Eye (tissue), 1 donor: Measurements from ENCODE around the gene CFAP157.

Source experiments
- DNase-seq: peaks from one replicate; pipeline ENCODE4 v3.0.0-alpha.2; 2015

CFAP157 gene

DNA sequence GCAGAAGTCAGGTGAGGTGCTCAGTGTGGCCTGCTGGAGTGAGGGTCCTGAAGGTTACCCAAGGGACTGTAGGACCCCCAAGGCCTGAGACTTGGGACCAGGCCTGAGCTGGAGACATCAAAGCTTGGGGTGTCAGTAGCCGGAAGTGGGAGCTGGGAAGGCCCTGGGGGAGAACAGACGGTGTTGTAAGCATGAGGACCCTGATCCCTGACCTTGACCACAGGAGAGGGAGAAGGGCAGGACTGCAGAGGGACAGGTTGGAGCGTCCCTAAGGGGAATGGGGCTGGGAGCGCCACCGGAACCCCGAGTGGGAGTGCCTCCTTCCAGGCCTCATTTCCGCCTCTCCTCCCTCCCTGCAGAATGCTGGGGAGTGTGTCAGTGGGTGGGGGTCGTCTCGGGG, 9.6 kb downstream of the CFAP157 start:
- DNase-seq: no peak

- DNase-seq: no peak
Measured at GRCh38 chr9:127717766-127718165, 11.0 kb downstream of the CFAP157 start.

GRCh38 chr9:127720031-127720864, 13.5 kb downstream of the CFAP157 start:
- no peak for DNase-seq

DNA sequence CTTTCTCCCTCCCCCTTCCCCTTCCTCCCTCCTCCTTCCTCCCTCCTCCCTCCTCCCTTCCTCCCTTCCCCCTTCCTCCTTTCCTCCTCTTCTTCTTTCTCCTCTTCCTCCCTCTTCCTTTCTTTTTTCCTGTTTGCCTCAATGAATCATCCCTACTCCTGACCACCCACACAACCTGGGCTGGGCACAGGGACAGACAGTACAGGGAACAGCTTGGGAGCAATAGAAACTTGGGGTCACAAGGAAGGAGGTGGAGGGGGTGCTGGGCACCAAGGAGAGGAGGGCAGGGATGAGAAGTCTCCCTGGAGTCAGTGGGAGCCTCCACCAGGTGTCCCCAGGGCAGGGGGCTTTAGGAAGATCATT, 14.1 kb downstream of the CFAP157 start:
- no peak for DNase-seq

GRCh38 chr9:127721391-127721821, 14.6 kb downstream of the CFAP157 start:
- no peak for DNase-seq

DNA sequence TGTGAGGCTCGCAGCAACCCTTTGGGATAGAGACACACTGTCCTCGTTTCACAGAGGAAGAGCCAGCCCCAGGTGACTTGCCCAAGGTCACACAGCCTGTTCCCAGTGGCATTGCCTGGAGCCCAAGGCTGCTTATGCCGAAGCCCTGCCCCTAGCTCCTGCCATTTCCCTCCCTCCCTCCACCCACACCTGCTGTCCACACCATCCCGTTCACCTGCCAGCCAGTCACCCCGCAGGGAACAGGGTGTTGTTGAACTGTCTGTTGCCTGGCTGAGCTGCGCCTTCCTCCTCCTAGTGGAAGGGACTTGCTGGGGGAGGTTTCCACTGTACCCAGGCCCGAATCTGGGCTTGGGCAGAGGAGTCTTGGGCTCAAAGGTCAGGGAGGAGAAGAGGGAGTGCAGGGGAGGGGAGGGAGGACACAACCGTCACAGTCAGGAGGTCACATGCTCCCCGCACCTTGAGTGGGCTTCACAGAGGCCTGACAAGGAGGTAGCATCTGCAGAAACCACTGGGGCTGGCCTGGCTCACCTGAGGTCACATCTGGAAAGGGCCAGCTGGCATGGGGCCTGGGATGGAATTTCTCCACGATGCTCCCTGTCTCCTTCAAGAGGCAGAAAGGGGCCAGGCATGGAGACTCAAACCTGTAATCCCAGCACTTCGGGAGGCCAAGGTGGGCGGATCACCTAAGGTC, 15.4 kb downstream of the CFAP157 start:
- no peak for DNase-seq

DNA sequence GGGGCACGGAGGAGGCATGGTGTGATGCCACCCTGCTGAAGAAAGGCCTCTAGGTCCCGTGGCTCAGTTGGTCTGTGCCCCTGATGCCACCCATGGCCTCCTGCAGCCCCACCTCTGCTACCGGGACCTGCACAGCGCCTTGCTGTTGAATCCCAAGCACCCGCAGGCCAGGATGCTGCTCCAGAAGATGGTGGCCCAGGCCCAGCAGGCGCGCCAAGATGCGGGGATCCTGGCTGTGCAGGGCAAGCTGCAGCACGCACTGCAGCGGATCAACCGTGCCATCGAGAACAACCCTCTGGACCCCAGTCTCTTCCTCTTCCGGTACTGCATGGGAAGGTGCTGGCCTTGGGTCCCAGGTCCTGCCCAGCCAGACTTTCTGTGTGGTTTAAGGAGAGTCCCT, 16.2 kb downstream of the CFAP157 start:
- no peak for DNase-seq

GRCh38 chr9:127723444-127723843, 16.7 kb downstream of the CFAP157 start:
- no peak for DNase-seq

DNA sequence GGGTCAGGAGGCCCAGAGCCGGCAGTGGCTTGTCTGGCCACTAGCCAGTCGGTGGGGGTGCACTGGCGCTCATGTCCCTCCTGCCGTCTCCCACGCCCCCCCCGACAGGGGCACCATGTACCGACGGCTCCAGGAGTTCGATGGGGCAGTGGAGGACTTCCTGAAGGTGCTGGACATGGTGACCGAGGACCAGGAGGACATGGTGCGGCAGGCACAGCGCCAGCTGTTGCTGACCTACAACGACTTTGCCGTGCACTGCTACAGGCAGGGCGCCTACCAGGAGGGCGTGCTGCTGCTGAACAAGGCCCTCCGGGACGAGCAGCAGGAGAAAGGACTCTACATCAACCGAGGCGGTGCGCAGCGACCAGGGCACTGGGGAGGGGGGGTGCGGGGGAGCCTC, 17.2 kb downstream of the CFAP157 start:
- peak; percentile 39 for DNase-seq

- DNase-seq: no peak
Measured at GRCh38 chr9:127726871-127727270, 20.1 kb downstream of the CFAP157 start.

DNA sequence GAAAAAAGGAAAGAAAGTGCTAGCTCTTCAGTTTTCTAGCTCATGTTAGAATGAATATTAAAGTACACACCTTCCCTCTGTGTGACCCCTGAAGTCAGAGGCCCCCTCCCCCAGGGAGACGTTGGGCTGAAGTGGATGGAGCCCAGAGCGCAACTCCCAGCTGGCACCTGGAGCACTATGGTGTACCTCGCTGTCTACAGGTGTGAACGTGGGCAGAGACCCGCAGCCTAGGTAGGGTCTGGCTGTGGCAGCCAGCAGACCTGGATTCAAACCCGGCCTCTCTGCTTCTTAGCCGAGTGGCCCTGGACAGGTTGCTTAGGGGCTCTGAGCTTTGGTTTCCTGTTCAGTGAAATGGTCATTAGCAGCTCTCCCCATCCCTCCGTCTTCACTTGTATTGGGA, 22.0 kb downstream of the CFAP157 start:
- DNase-seq: no peak

DNA sequence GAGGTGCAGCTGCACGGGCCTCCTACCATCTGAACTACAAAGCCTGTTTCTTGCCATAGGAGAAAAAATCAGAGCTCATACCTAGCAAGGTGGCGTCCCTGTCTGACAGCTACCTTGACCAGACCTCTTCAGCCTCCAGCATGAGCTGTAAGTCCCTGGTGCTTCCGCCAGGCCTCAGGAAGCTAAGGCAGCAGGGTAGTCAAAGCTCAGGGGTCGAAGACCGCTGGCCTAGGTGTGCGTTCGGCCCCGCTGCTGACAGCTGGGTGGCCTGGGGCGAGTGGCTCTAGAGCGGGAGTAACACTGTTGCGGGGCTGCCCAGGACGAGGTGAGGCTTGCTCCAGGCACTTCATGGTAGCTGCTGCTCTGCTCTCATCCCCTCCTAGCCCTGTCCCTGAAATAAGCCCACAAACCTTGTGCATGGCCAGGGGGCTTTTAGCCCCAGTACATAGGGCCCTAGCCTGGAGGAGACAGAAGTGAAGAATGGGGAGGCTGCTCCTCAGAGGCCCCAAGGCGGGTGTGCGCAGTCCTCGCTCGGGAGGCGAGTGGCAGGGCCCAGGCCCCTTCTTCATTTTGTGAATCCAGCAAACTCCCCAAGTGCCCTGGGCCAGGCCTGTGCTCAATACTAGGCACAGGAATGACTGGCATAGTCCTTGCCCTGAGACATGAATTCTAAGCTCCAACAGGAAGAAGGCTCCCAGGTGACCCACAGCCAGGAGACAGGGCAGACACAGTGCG, 22.9 kb downstream of the CFAP157 start:
- no peak for DNase-seq

- DNase-seq: no peak
Measured at GRCh38 chr9:127730262-127730661, 23.5 kb downstream of the CFAP157 start.

- DNase-seq: no peak
Measured at GRCh38 chr9:127730799-127731410, 24.1 kb downstream of the CFAP157 start.

- DNase-seq: no peak
Measured at GRCh38 chr9:127731938-127732337, 25.1 kb downstream of the CFAP157 start.

- DNase-seq: no peak
Measured at GRCh38 chr9:127732444-127732843, 25.7 kb downstream of the CFAP157 start.

DNA sequence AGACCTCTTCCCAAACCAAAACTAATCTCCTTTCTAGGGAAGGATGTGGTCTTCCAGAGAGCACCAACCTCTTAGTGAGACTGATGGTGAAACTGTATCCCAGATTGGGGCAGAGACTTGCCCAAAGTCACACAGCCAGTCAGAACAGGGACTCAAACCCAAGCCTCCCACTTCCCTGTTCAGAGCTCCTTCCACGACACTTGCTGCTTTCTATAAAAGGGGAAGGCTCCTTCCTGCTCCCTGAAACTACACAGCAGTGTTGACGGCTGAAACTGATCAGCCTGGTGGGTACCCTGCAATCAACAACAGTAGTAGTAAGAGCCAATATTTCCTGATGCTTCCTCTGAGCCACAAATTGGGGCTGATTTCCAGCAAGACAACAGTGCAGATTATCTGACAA, 26.8 kb downstream of the CFAP157 start:
- no peak for DNase-seq

- DNase-seq: no peak
Measured at GRCh38 chr9:127734247-127734746, 27.5 kb downstream of the CFAP157 start.

GRCh38 chr9:127734747-127735529, 28.1 kb downstream of the CFAP157 start, which contains the start of gene TOR2A:
Gene TOR2A, minus strand, starts transcription at chr9:127735294. Its CDS starts 24 bp downstream, at chr9:127735270.
- DNase-seq: peak; percentile 99

DNA sequence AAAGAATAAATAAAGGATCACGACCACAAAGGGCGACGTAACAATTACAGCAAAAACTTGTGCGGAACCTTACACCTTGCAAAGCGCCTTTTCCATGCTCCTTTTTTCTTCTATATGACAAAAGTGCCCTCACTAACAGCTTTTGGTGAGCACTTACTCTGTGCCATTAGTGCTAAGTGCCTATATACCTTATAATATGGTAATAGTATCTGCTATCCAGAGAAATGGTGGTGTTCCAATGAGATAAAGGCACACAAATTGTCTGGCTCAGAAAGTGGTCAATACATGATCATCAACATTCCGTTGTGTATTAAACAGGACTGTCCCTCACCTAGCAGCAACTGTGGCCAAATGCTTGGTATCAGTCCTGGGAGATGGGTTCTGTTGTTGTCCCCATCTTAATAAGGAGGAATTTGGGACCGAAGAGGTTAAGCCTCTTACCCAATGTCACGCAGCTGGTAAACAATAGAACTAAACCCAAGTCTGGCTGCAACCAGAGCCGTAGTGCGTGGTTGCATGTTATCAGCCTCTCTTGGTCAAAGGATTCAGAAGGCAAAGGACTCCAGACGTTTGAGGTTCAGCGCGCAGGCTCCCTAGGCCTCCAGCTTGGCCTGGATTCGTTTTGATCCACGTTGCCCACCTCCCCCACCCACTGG, 28.9 kb downstream of the CFAP157 start:
- DNase-seq: no peak

DNA sequence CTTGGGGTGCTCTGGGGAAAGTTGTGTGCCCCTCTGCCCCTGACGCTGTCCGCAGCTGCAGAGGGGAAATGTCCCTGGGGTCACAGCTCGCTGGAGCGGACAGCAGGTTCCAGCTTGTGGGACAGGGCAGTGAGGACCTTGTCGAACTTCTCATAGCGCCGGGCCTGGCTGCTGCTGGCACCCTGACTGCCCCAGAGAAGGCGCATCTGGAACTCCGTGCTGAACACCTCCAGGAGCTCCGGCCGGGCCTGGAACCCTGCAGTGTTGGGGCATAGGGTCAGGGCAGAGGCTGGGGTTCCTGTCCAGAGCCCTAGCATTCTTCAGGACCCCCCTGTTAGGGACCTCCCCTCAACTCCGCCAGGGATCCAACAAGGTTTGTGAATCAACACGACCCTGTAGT, 31.9 kb downstream of the CFAP157 start:
- DNase-seq: no peak
